ENCODE measurements around the gene ARMC2. TPM values are rescaled to one million over a fixed set of nuclear protein-coding genes. Genes with fewer than 3 reads are reported as not detected.

ARMC2 gene
- total RNA-seq, 1 donor from 2014 or later: 11.5 TPM

DNA sequence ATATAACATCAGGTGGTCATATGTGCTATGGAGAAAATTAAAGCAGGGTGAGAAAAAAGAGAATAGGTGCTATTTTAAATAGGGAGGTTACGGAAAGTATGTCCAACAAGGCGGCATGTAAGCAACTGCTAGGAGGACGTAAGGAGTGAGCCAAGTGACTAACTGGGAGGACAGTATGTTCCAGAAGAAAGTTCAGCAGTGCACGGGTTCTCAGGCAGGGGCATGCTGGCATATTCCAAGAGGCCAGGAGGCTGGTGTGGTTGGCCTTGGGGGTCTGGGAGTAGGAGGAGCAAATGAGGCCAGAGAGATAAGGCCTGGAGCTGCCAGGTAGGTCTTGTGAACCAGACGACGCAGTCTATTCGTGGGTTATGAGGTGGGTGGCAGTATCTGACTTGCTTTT is 112.4 kb downstream of the ARMC2 start:
- TF ChIP-seq POLR2A (IDR thresholded peaks at IDR 0.05) (no peak), CTCF (IDR thresholded peaks at IDR 0.05) (no peak), POLR2AphosphoS5 (IDR thresholded peaks at IDR 0.05; ENCODE audit: insufficient read depth in 1 of 2, low read depth in 1 of 2) (no peak)
- no peaks in the 10 kb centered on the region for H3K36me3 ChIP-seq
- peak overlapping the region in 1 of 2 donors; percentile 3 for H3K4me3 ChIP-seq
- H3K27ac ChIP-seq: peak overlapping the region; percentile 2
- no peaks in the 10 kb centered on the region for H3K4me1 ChIP-seq
- intact Hi-C loops (cut with DNase I): no loop called here
- no peak for DNase-seq (ENCODE audit: extremely low spot score in 2 of 2)
- H3K27me3 ChIP-seq: no peaks in the 10 kb centered on the region
- H3K9me3 ChIP-seq: no peaks in the 10 kb centered on the region

- no peaks in the 10 kb centered on the region for H3K36me3 ChIP-seq
- no peaks in the 10 kb centered on the region for H3K9me3 ChIP-seq
- intact Hi-C loops (cut with DNase I): no loop called here
- DNase-seq (ENCODE audit: extremely low spot score in 2 of 2): no peak
- no peaks in the 10 kb centered on the region for H3K27me3 ChIP-seq
- TF ChIP-seq CTCF (IDR thresholded peaks at IDR 0.05): no peak
- no peak for TF ChIP-seq POLR2A (IDR thresholded peaks at IDR 0.05)
- TF ChIP-seq POLR2AphosphoS5 (IDR thresholded peaks at IDR 0.05; ENCODE audit: insufficient read depth in 1 of 2, low read depth in 1 of 2): no peak
- no peaks in the 10 kb centered on the region for H3K4me1 ChIP-seq
- H3K4me3 ChIP-seq: no peak overlapping the region
- H3K27ac ChIP-seq: peak overlapping the region; percentile 2
Measured at GRCh38 chr6:108961077-108961476, 112.9 kb downstream of the ARMC2 start.

DNA sequence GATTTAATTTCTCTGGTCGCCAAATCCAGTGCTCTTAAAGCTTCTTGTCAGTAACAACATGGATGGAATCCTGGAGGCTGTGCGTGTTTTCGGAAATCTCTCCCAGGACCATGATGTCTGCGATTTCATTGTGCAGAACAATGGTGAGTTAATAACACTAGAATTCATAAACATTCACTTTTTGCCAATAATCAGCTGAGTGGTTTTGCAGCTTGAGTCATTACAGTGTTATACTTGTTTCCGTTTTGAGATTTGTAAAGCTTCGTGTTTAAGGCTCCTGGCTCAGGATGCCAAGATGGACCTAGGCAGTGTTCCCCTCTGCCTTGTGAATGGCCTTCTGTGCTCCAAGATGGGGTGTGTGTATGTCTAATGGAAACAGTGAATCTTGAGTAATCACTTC is 113.8 kb downstream of the ARMC2 start:
- Histone ChIP-seq H3K4me3 (no peak overlapping the region), H3K27me3 (no peaks in the 10 kb centered on the region), H3K36me3 (no peaks in the 10 kb centered on the region), H3K27ac (no peak overlapping the region), H3K4me1 (no peaks in the 10 kb centered on the region), H3K9me3 (no peaks in the 10 kb centered on the region)
- intact Hi-C loops (cut with DNase I): no loop called here
- TF ChIP-seq CTCF (IDR thresholded peaks at IDR 0.05) (no peak), POLR2AphosphoS5 (IDR thresholded peaks at IDR 0.05; ENCODE audit: insufficient read depth in 1 of 2, low read depth in 1 of 2) (no peak), POLR2A (IDR thresholded peaks at IDR 0.05) (no peak)
- no peak for DNase-seq (ENCODE audit: extremely low spot score in 2 of 2)

DNA sequence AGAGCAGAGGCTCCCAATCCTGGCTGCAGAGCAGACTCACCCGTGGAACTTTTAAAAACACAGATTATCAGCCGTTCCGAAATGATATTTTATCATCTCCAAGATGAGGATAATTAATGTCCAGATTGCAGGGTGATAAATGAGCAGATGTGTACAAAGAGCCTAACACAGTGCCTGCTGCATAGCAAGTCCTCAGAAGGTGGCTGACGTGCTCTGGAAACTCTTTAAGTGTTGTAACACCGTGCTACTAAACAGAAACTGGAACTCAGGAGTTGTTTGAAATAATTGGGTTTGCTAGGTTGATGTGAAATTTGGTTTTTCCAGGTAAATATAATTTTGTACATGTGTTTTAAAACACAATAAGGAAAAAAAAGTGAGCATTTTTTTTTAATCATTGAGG is 118.0 kb downstream of the ARMC2 start:
- intact Hi-C loops (cut with DNase I): loop anchor here (5.0 kb wide), 1 partner anchor 1776 kb away; no protein-coding TSS in a partner anchor
- Histone ChIP-seq H3K36me3 (no peaks in the 10 kb centered on the region), H3K4me3 (no peak overlapping the region), H3K27ac (no peak overlapping the region), H3K9me3 (no peaks in the 10 kb centered on the region), H3K4me1 (no peaks in the 10 kb centered on the region), H3K27me3 (no peaks in the 10 kb centered on the region)
- DNase-seq (ENCODE audit: extremely low spot score in 2 of 2): no peak
- TF ChIP-seq CTCF (IDR thresholded peaks at IDR 0.05) (no peak), POLR2AphosphoS5 (IDR thresholded peaks at IDR 0.05; ENCODE audit: insufficient read depth in 1 of 2, low read depth in 1 of 2) (no peak), POLR2A (IDR thresholded peaks at IDR 0.05) (no peak)

DNA sequence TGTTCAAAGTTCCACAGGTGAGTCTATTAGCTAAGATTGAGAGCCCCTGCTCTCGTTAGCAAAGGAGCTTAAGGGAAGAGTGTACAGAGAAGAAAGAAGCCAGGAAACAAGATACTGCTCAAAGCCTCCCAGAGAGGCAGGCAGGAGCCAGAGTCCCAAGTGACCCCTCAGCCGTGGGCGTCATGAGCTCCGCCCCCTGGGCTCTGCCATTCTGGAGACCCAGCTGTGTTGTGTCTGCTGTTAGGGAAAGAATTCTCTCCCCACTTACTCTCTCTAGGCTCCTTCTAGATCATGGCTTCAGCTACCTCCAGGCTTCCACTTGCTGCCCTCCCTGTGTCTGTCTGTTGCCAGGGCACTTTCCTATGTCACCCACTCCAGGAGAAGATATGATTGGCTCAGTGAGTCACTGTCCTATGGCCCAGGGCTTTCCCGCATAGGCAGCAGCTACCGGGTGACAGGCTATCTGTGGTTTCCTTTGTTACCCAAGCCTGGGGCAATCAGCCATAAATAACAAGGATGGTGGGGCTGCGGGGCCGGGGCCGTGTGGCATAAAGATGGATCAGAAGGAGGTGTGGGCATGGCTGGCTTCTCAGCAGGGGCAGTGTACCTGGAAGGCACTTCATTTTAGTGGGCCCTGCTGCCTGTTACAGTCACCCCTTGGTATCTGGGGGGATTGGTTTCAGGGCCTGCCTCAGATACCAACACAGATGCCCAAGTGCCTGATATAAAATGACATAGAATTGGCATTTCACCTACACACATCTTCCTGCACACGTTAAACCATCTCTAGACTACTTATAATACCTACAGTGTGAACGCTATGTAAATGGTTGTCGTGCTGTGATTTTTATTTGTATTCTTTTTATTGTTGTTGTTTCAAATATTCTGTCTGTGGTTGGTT is 118.9 kb downstream of the ARMC2 start:
- Histone ChIP-seq H3K4me3 (no peak overlapping the region), H3K4me1 (no peaks in the 10 kb centered on the region), H3K27ac (no peak overlapping the region), H3K27me3 (no peaks in the 10 kb centered on the region), H3K9me3 (no peaks in the 10 kb centered on the region), H3K36me3 (no peaks in the 10 kb centered on the region)
- intact Hi-C loops (cut with DNase I): loop anchor here (5.0 kb wide), 1 partner anchor 1775 kb away; no protein-coding TSS in a partner anchor
- TF ChIP-seq POLR2AphosphoS5 (IDR thresholded peaks at IDR 0.05; ENCODE audit: insufficient read depth in 1 of 2, low read depth in 1 of 2) (no peak), POLR2A (IDR thresholded peaks at IDR 0.05) (no peak), CTCF (IDR thresholded peaks at IDR 0.05) (no peak)
- DNase-seq (ENCODE audit: extremely low spot score in 2 of 2): no peak
